ENCODE results near the gene PCMTD2. TPM values are rescaled to one million over a fixed set of nuclear protein-coding genes. Genes with fewer than 3 reads are reported as not detected.

Gene PCMTD2
- total and polyA plus RNA-seq, 2 of the 8 experiments (the other 6 are each of a cell fraction or from before 2014, with no cell fraction given) = 21.4 to 55.1 TPM

DNA sequence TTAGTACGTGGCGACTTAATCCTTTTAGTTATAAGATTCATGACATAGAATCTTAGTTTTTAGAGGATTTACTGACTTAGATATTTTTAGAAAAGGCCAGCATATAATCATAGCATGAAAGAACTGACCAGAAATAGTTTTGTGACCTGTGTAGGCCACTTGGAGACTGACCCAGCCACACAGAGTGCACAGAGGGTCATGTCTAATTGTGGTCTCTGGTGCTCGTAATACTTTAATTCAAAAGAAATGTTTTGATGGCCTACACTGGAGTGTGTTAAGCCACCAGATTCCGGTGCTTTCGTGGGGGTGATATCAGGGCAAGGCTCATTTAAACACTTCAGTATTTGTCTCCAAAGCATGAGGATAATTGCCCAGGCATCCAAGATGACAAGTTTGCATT, 11.4 kb downstream of the PCMTD2 start:
- no peak overlapping the region for H2AFZ ChIP-seq (ENCODE audit: low read length)
- peaks cover 0 to 3% of the 10 kb centered on the region in 2 experiments; a peak in 1 of 4 replicates for H3K79me2 ChIP-seq (ENCODE audit: control insufficient read depth in 1 of 2, insufficient read depth in 2 of 2, low read length in 2 of 2)
- H2BK12ac ChIP-seq (ENCODE audit: low read depth, low read length) = no peak overlapping the region
- H4K5ac ChIP-seq (ENCODE audit: insufficient read length, low read depth, low read length) = no peak overlapping the region
- H2BK15ac ChIP-seq (ENCODE audit: low read length) = no peak overlapping the region
- H3K27ac ChIP-seq (ENCODE audit: low read depth, low read length) = no peak overlapping the region
- no peak for DNase-seq (ENCODE audit: low read depth in 1 of 2, low spot score in 2 of 2)
- ChIA-PET CTCF (ENCODE audit: partially characterized antibody) (no interaction called here), POLR2A (ENCODE audit: partially characterized antibody) (no interaction called here)
- peaks cover 4 to 15% of the 10 kb centered on the region in 2 experiments for H4K20me1 ChIP-seq (replicated peaks in 1 of 2; ENCODE audit: control insufficient read depth in 1 of 2, insufficient read depth in 2 of 2, low read length in 2 of 2)
- H3K4me3 ChIP-seq (ENCODE audit: extremely low read depth in 1 of 4, insufficient read depth in 2 of 4, low read depth in 3 of 4, low read length in 4 of 4) = no peak overlapping the region
- peaks cover 9% of the 10 kb centered on the region for H3K79me1 ChIP-seq (ENCODE audit: low read depth, low read length)
- peaks cover 0 to 3% (median under 1%) of the 10 kb centered on the region in 4 experiments; a peak in 2 of 7 replicates for H3K4me1 ChIP-seq (replicated peaks in 1 of 4; ENCODE audit: control insufficient read depth in 3 of 4, insufficient read depth in 4 of 4, low read length in 3 of 4)
- no peak overlapping the region for H3K4me2 ChIP-seq (ENCODE audit: insufficient read depth in 1 of 2, low read depth in 2 of 2, low read length in 2 of 2)
- WGBS, 2 experiments (ENCODE audit: extremely low coverage in 1 of 2, insufficient coverage in 1 of 2, insufficient read length in 1 of 2, insufficient replicate concordance in 2 of 2, low coverage in 1 of 2, low lambda C conversion rate in 2 of 2, missing lambda C conversion rate in 1 of 2) = 85% methylated on average over 5 of the region's 5 CpGs; no CpG with 5 or more reads in 1 of the 2 experiments
- H2AK5ac ChIP-seq (ENCODE audit: low read depth, low read length) = no peak overlapping the region
- no peak overlapping the region for H3K23ac ChIP-seq (ENCODE audit: insufficient read length)
- H3K27me3 ChIP-seq (replicated peaks in 1 of 4; ENCODE audit: control insufficient read depth in 3 of 4, extremely low read depth in 1 of 4, insufficient read depth in 3 of 4, low read length in 3 of 4) = no peaks in the 10 kb centered on the region
- H4K91ac ChIP-seq (replicated peaks; ENCODE audit: insufficient read length, low read length) = no peak overlapping the region
- H2BK20ac ChIP-seq (ENCODE audit: low read length) = no peak overlapping the region
- H3K36me3 ChIP-seq (ENCODE audit: control insufficient read depth in 2 of 4, insufficient read depth in 4 of 4, low read length in 3 of 4) = peaks cover 0 to 6% (median 2%) of the 10 kb centered on the region in 4 experiments; a peak in 2 of 8 replicates
- H3K14ac ChIP-seq (ENCODE audit: insufficient read length) = no peak overlapping the region
- no peak for FAIRE-seq
- peaks cover 0 to 3% of the 10 kb centered on the region in 2 experiments; a peak in 1 of 4 replicates for H3K9me3 ChIP-seq (ENCODE audit: insufficient read depth in 2 of 2, low read depth in 1 of 2, low read length in 1 of 2)
- H2BK5ac ChIP-seq (ENCODE audit: low read depth, low read length) = no peak overlapping the region
- H3K9ac ChIP-seq (replicated peaks in 1 of 4; ENCODE audit: extremely low read depth in 1 of 4, low read depth in 3 of 4, low read length in 3 of 4) = no peak overlapping the region
- H4K8ac ChIP-seq (ENCODE audit: extremely low read depth, insufficient read depth, low read length) = no peak overlapping the region
- H2BK120ac ChIP-seq (replicated peaks; ENCODE audit: low read depth, low read length) = no peak overlapping the region
- H3K18ac ChIP-seq (ENCODE audit: extremely low read depth, low read length) = no peak overlapping the region
- H3K23me2 ChIP-seq (ENCODE audit: low read depth, low read length) = peaks cover 2% of the 10 kb centered on the region; the same call in 1 of the 2 replicates
- no peak overlapping the region for H3K4ac ChIP-seq (replicated peaks; ENCODE audit: insufficient read length, low read depth, low read length)
- no peak overlapping the region for H3K56ac ChIP-seq (replicated peaks; ENCODE audit: insufficient read length, low read depth, low read length)
- TF ChIP-seq, protein P1, sequence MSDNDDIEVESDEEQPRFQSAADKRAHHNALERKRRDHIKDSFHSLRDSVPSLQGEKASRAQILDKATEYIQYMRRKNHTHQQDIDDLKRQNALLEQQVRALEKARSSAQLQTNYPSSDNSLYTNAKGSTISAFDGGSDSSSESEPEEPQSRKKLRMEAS (IDR thresholded peaks at IDR 0.05) = no peak
- no peak for TF ChIP-seq PHF8 (conservative IDR thresholded peaks at IDR 0.05; ENCODE audit: low read depth, low read length)
- no peak for TF ChIP-seq EP300 (IDR thresholded peaks at IDR 0.05; ENCODE audit: borderline replicate concordance in 1 of 2, low read depth in 2 of 2, low read length in 2 of 2)
- TF ChIP-seq YY1 (IDR thresholded peaks at IDR 0.05; ENCODE audit: low read depth, low read length) = no peak
- TF ChIP-seq POLR2A (IDR thresholded peaks at IDR 0.05; ENCODE audit: control extremely low read depth in 1 of 2, low read depth in 2 of 2, low read length in 2 of 2) = no peak
- no peak for TF ChIP-seq TEAD4 (IDR thresholded peaks at IDR 0.05; ENCODE audit: low read depth, low read length)
- TF ChIP-seq EZH2 (IDR thresholded peaks at IDR 0.05; ENCODE audit: low read depth, low read length, severe bottlenecking) = no peak
- TF ChIP-seq JUND (IDR thresholded peaks at IDR 0.05; ENCODE audit: low read length) = no peak
- TF ChIP-seq KDM1A (IDR thresholded peaks at IDR 0.05; ENCODE audit: borderline replicate concordance, low read length) = no peak
- TF ChIP-seq JUN (IDR thresholded peaks at IDR 0.05; ENCODE audit: low read depth, low read length) = no peak
